GM23338 (cell line): ENCODE measurements around the gene MLLT10.

Experiments used
- CREB1 ChIP-seq: fragments of 250-450 bp; sonication (Bioruptor Pico); IDR thresholded peaks from 2 replicates; pipeline ENCODE4 v1.5.0; 2020; ENCODE audit warnings: low read depth, mild to moderate bottlenecking, moderate library complexity
- CTCF ChIP-seq, 2 experiments: fragments of 200-600 bp in 1 of 2; sonication (generic) in 1 of 2; conservative IDR thresholded peaks; 2 replicates each; pipeline versions ENCODE4 v1.5.1 to v1.6.1; 2016 to 2017; ENCODE audit warnings: antibody characterized with exemption in 2 of 2, low read depth in 2 of 2, mild to moderate bottlenecking in 2 of 2, moderate library complexity in 1 of 2
- EZH2 ChIP-seq: fragments of 200-600 bp; sonication (generic); IDR thresholded peaks from one replicate; pipeline ENCODE4 v1.8.0; 2017; ENCODE audit warnings: antibody characterized with exemption, mild to moderate bottlenecking, low read depth; ENCODE audit not compliant: unreplicated experiment
- EZH2phosphoT487 ChIP-seq: fragments of 200-600 bp; sonication (generic); IDR thresholded peaks from one replicate; pipeline ENCODE4 v1.8.1; 2018; ENCODE audit warnings: antibody characterized with exemption; ENCODE audit not compliant: unreplicated experiment
- JUNB ChIP-seq: IDR thresholded peaks from one replicate; pipeline ENCODE4 v1.6.1; 2016; ENCODE audit warnings: antibody characterized with exemption; ENCODE audit not compliant: unreplicated experiment
- NANOG ChIP-seq: IDR thresholded peaks from 2 replicates; pipeline ENCODE4 v1.6.1; 2016; ENCODE audit warnings: antibody characterized with exemption, borderline replicate concordance
- POLR2AphosphoS5 ChIP-seq: IDR thresholded peaks from 2 replicates; pipeline ENCODE4 v1.6.1; 2016; ENCODE audit warnings: antibody characterized with exemption, low read depth
- REST ChIP-seq: IDR thresholded peaks from one replicate; pipeline ENCODE4 v1.6.1; 2018; ENCODE audit warnings: antibody characterized with exemption; ENCODE audit not compliant: unreplicated experiment
- STAT1 ChIP-seq: IDR thresholded peaks from one replicate; pipeline ENCODE4 v1.6.1; 2016; ENCODE audit warnings: antibody characterized with exemption; ENCODE audit not compliant: unreplicated experiment
- ZNF114 ChIP-seq: fragments of 250-450 bp; sonication (Bioruptor Pico); IDR thresholded peaks from 2 replicates; pipeline ENCODE4 v1.5.0; 2020; ENCODE audit warnings: mild to moderate bottlenecking, moderate library complexity
- ZNF331 ChIP-seq: fragments of 250-450 bp; sonication (Bioruptor Pico); IDR thresholded peaks from 2 replicates; pipeline ENCODE4 v1.5.0; 2020; ENCODE audit warnings: low read depth, mild to moderate bottlenecking, moderate library complexity
- TF ChIP-seq, protein P1 (sequence below): fragments of 250-450 bp; sonication (Bioruptor Pico); IDR thresholded peaks from 2 replicates; pipeline ENCODE4 v1.5.0; 2020; ENCODE audit warnings: mild to moderate bottlenecking, moderate library complexity
- TF ChIP-seq, protein P2 (sequence below): IDR thresholded peaks from 2 replicates; pipeline ENCODE4 v1.6.1; 2016; ENCODE audit warnings: antibody characterized with exemption

GRCh38 chr10:21516242-21517131 lies 17.5 kb upstream of the MLLT10 start:
- TF ChIP-seq POLR2AphosphoS5 (no peak), CTCF (conservative IDR thresholded peaks at IDR 0.05; ENCODE audit: low read depth in 2 of 2) (no peak), ZNF331 (no peak), EZH2phosphoT487 (no peak), CREB1 (CRISPR knock-in tag) (no peak), REST (no peak), ZNF114 (CRISPR knock-in tag) (no peak), EZH2 (peak; percentile 29), JUNB (no peak), NANOG (no peak), STAT1 (no peak)
- TF ChIP-seq, protein P1, sequence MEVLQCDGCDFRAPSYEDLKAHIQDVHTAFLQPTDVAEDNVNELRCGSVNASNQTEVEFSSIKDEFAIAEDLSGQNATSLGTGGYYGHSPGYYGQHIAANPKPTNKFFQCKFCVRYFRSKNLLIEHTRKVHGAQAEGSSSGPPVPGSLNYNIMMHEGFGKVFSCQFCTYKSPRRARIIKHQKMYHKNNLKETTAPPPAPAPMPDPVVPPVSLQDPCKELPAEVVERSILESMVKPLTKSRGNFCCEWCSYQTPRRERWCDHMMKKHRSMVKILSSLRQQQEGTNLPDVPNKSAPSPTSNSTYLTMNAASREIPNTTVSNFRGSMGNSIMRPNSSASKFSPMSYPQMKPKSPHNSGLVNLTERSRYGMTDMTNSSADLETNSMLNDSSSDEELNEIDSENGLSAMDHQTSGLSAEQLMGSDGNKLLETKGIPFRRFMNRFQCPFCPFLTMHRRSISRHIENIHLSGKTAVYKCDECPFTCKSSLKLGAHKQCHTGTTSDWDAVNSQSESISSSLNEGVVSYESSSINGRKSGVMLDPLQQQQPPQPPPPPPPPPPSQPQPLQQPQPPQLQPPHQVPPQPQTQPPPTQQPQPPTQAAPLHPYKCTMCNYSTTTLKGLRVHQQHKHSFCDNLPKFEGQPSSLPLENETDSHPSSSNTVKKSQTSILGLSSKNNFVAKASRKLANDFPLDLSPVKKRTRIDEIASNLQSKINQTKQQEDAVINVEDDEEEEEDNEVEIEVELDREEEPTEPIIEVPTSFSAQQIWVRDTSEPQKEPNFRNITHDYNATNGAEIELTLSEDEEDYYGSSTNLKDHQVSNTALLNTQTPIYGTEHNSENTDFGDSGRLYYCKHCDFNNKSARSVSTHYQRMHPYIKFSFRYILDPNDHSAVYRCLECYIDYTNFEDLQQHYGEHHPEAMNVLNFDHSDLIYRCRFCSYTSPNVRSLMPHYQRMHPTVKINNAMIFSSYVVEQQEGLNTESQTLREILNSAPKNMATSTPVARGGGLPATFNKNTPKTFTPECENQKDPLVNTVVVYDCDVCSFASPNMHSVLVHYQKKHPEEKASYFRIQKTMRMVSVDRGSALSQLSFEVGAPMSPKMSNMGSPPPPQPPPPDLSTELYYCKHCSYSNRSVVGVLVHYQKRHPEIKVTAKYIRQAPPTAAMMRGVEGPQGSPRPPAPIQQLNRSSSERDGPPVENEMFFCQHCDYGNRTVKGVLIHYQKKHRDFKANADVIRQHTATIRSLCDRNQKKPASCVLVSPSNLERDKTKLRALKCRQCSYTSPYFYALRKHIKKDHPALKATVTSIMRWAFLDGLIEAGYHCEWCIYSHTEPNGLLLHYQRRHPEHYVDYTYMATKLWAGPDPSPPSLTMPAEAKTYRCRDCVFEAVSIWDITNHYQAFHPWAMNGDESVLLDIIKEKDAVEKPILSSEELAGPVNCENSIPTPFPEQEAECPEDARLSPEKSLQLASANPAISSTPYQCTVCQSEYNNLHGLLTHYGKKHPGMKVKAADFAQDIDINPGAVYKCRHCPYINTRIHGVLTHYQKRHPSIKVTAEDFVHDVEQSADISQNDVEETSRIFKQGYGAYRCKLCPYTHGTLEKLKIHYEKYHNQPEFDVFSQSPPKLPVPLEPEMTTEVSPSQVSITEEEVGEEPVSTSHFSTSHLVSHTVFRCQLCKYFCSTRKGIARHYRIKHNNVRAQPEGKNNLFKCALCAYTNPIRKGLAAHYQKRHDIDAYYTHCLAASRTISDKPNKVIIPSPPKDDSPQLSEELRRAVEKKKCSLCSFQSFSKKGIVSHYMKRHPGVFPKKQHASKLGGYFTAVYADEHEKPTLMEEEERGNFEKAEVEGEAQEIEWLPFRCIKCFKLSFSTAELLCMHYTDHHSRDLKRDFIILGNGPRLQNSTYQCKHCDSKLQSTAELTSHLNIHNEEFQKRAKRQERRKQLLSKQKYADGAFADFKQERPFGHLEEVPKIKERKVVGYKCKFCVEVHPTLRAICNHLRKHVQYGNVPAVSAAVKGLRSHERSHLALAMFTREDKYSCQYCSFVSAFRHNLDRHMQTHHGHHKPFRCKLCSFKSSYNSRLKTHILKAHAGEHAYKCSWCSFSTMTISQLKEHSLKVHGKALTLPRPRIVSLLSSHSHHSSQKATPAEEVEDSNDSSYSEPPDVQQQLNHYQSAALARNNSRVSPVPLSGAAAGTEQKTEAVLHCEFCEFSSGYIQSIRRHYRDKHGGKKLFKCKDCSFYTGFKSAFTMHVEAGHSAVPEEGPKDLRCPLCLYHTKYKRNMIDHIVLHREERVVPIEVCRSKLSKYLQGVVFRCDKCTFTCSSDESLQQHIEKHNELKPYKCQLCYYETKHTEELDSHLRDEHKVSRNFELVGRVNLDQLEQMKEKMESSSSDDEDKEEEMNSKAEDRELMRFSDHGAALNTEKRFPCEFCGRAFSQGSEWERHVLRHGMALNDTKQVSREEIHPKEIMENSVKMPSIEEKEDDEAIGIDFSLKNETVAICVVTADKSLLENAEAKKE (CRISPR knock-in tag) = no peak
- TF ChIP-seq, protein P2, sequence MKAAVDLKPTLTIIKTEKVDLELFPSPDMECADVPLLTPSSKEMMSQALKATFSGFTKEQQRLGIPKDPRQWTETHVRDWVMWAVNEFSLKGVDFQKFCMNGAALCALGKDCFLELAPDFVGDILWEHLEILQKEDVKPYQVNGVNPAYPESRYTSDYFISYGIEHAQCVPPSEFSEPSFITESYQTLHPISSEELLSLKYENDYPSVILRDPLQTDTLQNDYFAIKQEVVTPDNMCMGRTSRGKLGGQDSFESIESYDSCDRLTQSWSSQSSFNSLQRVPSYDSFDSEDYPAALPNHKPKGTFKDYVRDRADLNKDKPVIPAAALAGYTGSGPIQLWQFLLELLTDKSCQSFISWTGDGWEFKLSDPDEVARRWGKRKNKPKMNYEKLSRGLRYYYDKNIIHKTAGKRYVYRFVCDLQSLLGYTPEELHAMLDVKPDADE = no peak
